Smooth muscle cell of the pulmonary artery (primary cell): ENCODE results near the gene SLC38A1. TPM values are rescaled to one million over a fixed set of nuclear protein-coding genes. Genes with fewer than 3 reads are reported as not detected.

Experiments used
- total RNA-seq: library from RNA; depleted of rRNA; stranded (reverse); fragments of >200 nt; gene quantifications from 2 replicates; pipeline ENCODE4 v1.2.3, GENCODE V29; 2014

SLC38A1 gene
- 47.2 and 89.3 TPM in 2 replicates for total RNA-seq

GRCh38 chr12:46268583-46269428 lies at the start of gene SLC38A1:
SLC38A1 (minus strand) TSS chr12:46269043; CDS start chr12:46239800, 29,243 bp downstream.

Other genes starting within 250 kb of the SLC38A1 start
- 532 and 767 TPM in 2 replicates for gene SLC38A2, start 103.7 kb upstream of the SLC38A1 start, total RNA-seq